GM18858 (cell line): ENCODE measurements around the gene SSC4D.
A peak's percentile ranks its signal among the peaks of the same experiment; 100 is the strongest.
"Not testable (repeated sequence)": the region's sequence is repeated elsewhere in the genome, so short reads cannot be mapped to it uniquely, and the experiment has no call there.

Experiments
- ATAC-seq: cut with Tn5 transposase; IDR thresholded peaks from one replicate; pipeline ENCODE4 v1.9.1; 2021; ENCODE audit not compliant: unreplicated experiment

SSC4D gene

GRCh38 chr7:76423666-76424412, 14.3 kb upstream of the SSC4D start:
- ATAC-seq = no peak

DNA sequence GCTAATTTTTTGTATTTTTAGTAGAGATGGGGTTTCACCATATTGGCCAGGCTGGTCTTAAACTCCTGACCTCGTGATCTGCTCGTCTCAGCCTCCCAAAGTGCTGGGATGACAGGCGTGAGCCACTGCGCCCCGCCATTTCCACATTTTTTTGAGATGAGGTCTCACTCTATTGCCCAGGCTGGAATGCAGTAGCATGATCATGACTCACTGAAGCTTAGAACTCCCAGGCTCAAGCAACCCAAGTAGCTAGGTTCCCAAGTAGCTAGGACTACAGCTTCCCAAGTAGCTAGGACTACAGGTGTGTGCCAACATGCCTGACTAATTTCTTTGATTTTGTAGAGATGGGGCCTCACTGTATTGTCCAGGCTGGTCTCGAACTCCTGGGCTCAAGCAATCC, 11.6 kb upstream of the SSC4D start:
- ATAC-seq = not testable (repeated sequence)

DNA sequence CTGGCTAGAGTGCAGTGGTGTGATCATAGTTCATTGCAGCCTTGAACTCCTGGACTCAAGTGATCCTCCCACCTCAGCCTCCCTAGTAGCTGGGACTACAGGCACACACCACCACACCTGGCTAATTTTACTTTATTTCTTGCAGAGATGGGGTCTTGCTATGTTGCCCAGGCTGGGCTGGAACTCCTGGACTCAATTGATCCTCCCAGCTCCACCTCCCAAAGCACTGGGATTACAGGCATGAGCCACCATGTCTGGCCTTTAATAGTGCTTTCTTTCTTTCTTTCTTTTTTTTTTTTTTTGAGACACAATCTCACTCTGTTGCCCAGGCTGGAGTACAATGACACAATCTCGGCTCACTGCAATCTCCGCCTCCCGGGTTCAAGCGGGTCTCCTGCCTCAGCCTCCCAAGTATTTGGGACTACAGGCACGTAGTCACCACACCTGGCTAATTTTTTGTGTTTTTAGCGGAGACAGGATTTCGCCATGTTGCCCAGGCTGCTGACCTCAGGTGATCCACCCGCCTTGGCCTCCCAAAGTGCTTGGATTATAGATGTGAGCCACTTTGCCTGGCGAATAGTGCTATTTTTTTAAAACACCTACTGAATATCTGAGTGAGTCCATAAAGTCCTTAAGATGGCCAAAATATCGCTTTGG, 8.3 kb upstream of the SSC4D start:
- ATAC-seq = not testable (repeated sequence)

DNA sequence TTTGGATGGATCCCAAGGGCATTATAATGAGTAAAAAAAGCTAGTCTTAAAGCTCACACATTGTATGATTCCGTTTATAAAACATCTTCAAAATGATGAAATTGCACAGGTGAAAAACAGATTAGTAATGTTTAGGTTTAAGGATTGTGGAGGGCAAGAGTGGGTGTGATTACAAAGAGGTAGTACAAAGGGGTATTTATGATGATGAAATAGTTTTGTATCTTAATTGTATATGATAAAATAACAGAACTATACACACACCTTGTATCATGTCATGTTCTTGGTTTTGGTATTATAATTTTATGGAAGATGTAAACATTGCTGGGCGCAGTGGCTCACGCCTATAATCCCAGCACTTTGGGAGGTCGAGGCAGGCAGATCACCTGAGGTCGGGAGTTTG, 2.8 kb upstream of the SSC4D start:
- ATAC-seq = no peak

GRCh38 chr7:76411626-76412025, 2.1 kb upstream of the SSC4D start:
- ATAC-seq = no peak

- no peak for ATAC-seq
These were observed 1.4 kb downstream of the SSC4D start for GRCh38 chr7:76408121-76408560.

DNA sequence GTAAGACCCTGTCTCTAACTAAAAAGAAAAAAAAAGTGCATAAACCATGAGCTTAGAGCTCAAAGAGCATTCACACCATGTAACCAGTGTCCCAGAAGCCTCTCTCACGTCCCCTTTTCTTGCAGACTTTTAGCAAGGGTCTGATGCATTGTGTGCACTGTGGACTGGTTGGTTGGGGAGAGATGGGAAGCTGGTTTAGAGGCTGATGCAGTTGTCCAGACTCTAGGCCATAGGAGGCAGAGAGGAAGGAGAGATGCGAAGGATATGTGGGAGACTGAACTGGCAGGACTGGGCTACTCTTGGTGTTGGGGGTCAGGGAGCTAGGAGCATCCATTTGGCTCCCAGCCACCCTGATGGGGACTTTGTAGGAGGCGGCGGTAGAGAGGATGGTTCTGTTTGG, 1.8 kb downstream of the SSC4D start:
- ATAC-seq = no peak

DNA sequence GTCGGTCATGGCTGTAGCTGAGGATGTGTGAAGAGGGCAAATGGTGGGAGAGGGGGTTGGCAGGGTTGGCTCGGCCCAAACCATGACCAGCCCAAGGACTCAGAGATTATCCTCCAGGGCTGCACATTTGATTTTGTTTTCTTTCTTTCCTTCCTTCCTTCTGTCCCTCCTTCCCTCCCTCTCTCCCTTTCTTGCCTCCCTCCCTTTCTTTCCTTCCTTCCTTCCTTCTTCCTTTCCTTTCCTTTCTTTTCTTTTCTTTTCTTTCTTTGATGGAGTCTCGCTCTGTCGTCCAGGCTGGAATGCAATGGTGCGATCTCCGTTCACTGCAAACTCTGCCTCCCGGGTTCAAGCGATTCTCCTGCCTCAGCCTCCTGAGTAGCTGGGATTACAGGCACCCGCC, 3.8 kb downstream of the SSC4D start:
- no peak for ATAC-seq

GRCh38 chr7:76403780-76404494, 5.6 kb downstream of the SSC4D start:
- no peak for ATAC-seq

- ATAC-seq = not testable (repeated sequence)
These were observed 6.4 kb downstream of the SSC4D start for GRCh38 chr7:76403097-76403496.

DNA sequence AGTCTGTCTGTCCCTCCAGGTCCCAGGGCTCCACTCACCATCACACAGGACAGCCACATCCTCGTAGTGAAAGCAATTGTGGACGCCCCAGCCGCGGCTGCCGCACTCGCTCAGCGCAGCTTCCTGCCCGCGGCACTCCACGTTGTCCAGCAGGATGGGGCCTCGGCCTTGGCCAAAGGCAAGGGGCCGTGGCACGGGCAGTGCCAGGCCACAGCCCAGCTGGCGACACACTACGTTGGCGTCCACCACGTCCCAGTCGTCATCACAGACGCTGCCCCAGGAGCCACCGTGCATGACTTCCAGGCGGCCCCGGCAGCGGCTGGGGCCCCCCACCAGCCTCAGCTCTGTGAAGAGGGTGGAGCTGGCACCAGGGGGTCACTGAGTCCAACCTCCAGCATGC, 9.2 kb downstream of the SSC4D start:
- ATAC-seq = no peak

- ATAC-seq = no peak
These were observed 11.9 kb downstream of the SSC4D start for GRCh38 chr7:76397409-76398183.

- no peak for ATAC-seq
These were observed 12.6 kb downstream of the SSC4D start for GRCh38 chr7:76396864-76397263.

DNA sequence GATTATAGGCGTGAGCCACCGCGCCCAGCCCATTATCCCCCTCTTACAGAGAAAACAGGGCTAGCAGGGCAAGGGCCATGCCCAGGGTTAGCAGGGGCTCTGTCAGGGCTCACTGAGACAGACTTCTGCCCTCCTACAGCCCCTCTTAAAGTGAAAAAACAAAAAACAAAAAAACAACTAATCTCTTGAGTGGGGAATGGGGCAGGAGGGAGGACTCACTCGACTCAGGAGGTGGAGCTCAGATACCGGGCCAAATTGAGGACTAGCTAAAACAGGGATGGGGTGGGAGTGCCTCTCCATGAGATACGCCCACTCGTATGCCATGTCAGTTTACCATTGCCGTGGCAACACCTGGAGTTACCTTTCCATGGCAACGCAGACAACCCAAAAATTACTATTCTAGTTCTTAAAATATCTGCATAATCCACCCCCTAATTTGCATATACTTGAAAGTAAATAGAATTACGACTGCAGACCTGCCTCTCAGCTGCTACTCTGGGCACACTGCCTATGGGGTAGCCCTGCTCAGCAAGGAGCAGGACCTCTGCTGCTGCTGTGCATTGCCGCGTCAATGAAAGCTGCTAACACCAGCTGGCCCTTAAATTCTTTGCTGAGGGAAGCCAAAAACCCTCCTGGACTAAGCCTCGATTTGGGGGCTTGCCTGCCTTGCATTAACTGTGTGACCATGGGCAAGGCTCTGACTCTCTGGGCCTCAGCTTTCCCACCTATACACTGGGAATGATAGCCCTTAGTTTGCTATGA, 13.4 kb downstream of the SSC4D start:
- no peak for ATAC-seq

GRCh38 chr7:76395605-76395964, 13.9 kb downstream of the SSC4D start:
- ATAC-seq = not testable (repeated sequence)

- ATAC-seq = no peak
These were observed 14.5 kb downstream of the SSC4D start for GRCh38 chr7:76394957-76395356.

DNA sequence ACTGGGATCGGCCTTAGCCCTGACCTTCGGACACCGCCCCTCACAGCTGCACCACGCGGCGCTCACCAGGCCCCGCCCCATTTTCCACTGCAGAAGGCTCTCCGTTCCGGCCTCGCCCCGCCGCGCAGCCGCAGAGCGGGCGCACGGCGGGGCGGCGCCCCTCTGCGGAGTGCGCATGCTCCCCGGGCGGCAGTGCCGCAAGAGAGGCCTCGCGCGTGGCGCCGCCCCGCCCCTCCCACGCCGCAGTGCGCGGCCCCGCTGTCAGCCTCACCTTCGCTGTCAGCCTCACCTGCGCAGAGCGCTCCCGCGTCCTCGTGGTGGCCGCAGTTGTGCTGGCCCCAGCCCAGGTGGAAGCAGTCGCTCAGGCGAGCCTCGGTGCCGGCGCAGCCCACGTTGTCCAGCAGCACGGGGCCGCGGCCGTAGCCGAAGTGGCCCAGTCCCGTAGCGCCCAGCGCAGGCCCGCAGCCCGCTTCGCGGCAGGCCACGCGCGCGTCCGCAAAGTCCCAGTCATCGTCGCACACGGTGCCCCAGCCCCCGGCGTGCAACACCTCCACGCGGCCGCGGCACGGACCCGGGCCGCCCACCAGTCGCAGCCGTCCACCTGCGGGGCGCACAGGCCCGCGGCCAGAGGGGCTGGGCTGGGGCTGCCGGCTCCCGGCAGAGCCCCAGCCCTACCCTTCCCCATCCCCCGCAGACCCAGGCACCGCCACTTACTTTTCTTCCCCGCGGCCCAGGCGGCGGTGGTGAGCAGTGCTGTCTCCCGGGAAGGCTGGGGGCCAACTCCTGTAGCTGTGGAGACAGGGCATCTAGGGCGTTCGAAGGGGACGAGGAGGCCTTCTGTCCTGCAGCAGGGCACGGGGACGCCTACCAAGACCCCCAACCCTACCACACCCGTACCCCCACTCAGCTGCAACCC, 16.1 kb downstream of the SSC4D start:
- ATAC-seq = peak; percentile 83

DNA sequence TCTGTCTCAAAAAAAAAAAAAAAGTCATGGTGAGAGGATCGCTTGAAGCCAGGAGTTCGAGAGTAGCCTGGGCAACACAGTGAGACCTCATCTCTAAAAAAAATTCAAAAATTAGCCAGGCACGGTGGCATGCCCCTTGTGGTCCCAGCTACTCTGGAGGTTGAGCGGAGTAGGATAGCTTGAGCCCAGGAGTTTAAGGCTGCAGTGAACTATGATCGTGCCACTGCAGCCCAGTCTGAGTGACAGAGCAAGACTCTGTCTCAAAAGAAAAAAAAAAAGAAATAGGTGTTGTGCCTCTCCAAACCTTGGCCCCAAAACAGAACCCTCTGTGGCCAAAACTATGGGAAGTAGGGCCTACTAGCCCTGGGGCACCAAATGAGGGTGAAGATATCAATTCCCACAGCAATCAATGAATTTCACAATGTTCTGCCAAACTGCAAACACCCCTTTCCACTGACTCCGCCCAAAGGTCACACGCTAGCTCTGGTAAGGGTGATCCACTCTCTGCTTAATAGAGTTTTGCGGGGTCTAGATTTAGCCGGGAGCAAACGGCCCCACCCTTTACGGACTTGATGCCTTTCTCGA, 16.9 kb downstream of the SSC4D start:
- ATAC-seq = no peak

DNA sequence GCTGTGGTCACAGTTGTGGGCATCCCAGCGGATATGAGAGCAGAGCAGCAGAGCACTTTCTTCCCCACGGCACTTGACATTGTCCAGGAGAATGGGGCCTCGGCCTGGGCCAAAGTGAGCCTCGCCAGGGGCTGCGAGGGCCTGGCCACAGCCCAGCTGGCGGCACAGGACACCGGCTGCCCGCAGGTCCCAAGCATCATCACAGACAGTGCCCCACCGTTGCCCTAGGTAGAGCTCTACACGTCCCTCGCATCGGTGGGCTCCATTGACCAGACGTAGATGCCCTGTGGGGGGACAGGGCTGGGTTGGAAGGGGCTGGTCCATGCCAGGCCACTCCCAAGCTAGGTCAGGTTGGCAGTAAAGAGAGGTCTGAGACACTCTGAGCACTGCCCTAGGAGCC, 19.4 kb downstream of the SSC4D start:
- ATAC-seq = no peak
